HG03565 (cell line): ENCODE measurements around the gene TMEM219.
"Not testable (repeated sequence)": the region's sequence is repeated elsewhere in the genome, so short reads cannot be mapped to it uniquely, and the experiment has no call there.

ENCODE experiments used
- ATAC-seq: cut with Tn5 transposase; IDR thresholded peaks from one replicate; pipeline ENCODE4 v1.9.1; 2021; ENCODE audit warnings: mild to moderate bottlenecking, moderate library complexity; ENCODE audit not compliant: unreplicated experiment

TMEM219 gene

GRCh38 chr16:29961479-29962343, at the start of gene TMEM219:
TSS of gene TMEM219 (plus strand) at chr16:29962079. CDS start at chr16:29963144, 1,065 bp downstream.
- ATAC-seq: peak; percentile 78

- no peak for ATAC-seq
Observed at GRCh38 chr16:29912087-29912486, 49.8 kb upstream of the TMEM219 start.

GRCh38 chr16:29913514-29913913, 48.4 kb upstream of the TMEM219 start:
- ATAC-seq: no peak

- ATAC-seq: no peak
Observed at GRCh38 chr16:29915590-29916247, 46.2 kb upstream of the TMEM219 start.

GRCh38 chr16:29916979-29917378, 44.9 kb upstream of the TMEM219 start:
- no peak for ATAC-seq

GRCh38 chr16:29920288-29921033, 41.4 kb upstream of the TMEM219 start:
- no peak for ATAC-seq

GRCh38 chr16:29921034-29921385, 40.9 kb upstream of the TMEM219 start:
- no peak for ATAC-seq

GRCh38 chr16:29922326-29922725, 39.6 kb upstream of the TMEM219 start:
- no peak for ATAC-seq

GRCh38 chr16:29922986-29923501, 38.8 kb upstream of the TMEM219 start:
- no peak for ATAC-seq

- ATAC-seq: no peak
Observed at GRCh38 chr16:29925105-29925756, 36.6 kb upstream of the TMEM219 start.

GRCh38 chr16:29925781-29926710, 35.8 kb upstream of the TMEM219 start, which contains the start of gene KCTD13:
TSS of gene KCTD13 (minus strand) at chr16:29926226. CDS start at chr16:29926033, 193 bp downstream.
- ATAC-seq: peak; percentile 81

- no peak for ATAC-seq
Observed at GRCh38 chr16:29926711-29927052, 35.2 kb upstream of the TMEM219 start.

GRCh38 chr16:29927070-29927905, 34.6 kb upstream of the TMEM219 start:
- no peak for ATAC-seq

GRCh38 chr16:29931750-29932149, 30.1 kb upstream of the TMEM219 start:
- not testable (repeated sequence) for ATAC-seq

GRCh38 chr16:29940656-29941055, 21.2 kb upstream of the TMEM219 start:
- ATAC-seq: no peak

GRCh38 chr16:29943846-29944799, 17.8 kb upstream of the TMEM219 start:
- no peak for ATAC-seq

GRCh38 chr16:29947897-29948296, 14.0 kb upstream of the TMEM219 start:
- ATAC-seq: no peak
